GM12878 (cell line): ENCODE data around the gene CBX2. TPM values are rescaled to one million over a fixed set of nuclear protein-coding genes. Genes with fewer than 3 reads are reported as not detected.

Experiments used
- ATAC-seq: fragments of 200-7000 bp; cut with Tn5 transposase; 3 replicates; pipeline ENCODE4 v1.9.1; 2020; ENCODE audit warnings: mild to moderate bottlenecking, moderate library complexity
- BruUV-seq: library from RNA; stranded (reverse); fragments of 400-500 nt; replicated peaks from 2 replicates; lab custom pipeline; 2021; lab: Mats Ljungman, UMichigan
- CTCF ChIA-PET: fragments of 300-600 bp; sonication (Branson Sonifier 250); formaldehyde crosslinking; extraction: SDS; loops from one replicate; lab custom pipeline; 2021; ENCODE audit warnings: inconsistent platforms; lab: Yijun Ruan, JAX
- POLR2A ChIA-PET: fragments of 350-600 bp; formaldehyde crosslinking; extraction: SDS; loops from one replicate; lab custom pipeline; 2021; ENCODE audit warnings: inconsistent platforms; lab: Charles Lee
- RAD21 ChIA-PET: fragments of 300-600 bp; sonication (Branson Sonifier 250); formaldehyde crosslinking; loops from one replicate; lab custom pipeline; 2023; ENCODE audit warnings: antibody characterized with exemption; ENCODE audit not compliant: unreplicated experiment; lab: Charles Lee
- SMC1A ChIA-PET: fragments of 300-600 bp; sonication (Branson Sonifier 250); formaldehyde crosslinking; loops from one replicate; lab custom pipeline; 2023; ENCODE audit not compliant: unreplicated experiment, uncharacterized antibody; lab: Charles Lee
- DNase-seq: peaks from one replicate; pipeline ENCODE4 v3.0.0-alpha.2; 2011; ENCODE audit warnings: low read depth, low spot score
- FAIRE-seq: peaks from 3 replicates; lab custom pipeline; 2011; peaks lifted over from hg19 to GRCh38; lab: Jason Lieb, UNC
- H2AFZ ChIP-seq: 2 replicates; pipeline ENCODE4 v1.6.0; 2011; ENCODE audit warnings: low read depth, low read length, control low read depth; ENCODE audit not compliant: control insufficient read depth
- H3K27ac ChIP-seq: 2 replicates; pipeline ENCODE4 v1.5.1; 2011; ENCODE audit warnings: control low read depth; ENCODE audit not compliant: control insufficient read depth, insufficient read depth
- H3K27me3 ChIP-seq, 2 experiments: replicated peaks in 1 of 2; 2 replicates each; pipeline versions ENCODE4 v1.6.0 to v1.6.1; 2011; ENCODE audit warnings: low read length in 1 of 2; ENCODE audit not compliant: control insufficient read depth in 2 of 2, insufficient read depth in 2 of 2
- H3K36me3 ChIP-seq, 2 experiments: 2 replicates each; pipeline ENCODE4 v1.5.1; 2011; ENCODE audit warnings: low read length in 1 of 2; ENCODE audit not compliant: control insufficient read depth in 2 of 2, insufficient read depth in 2 of 2
- H3K4me1 ChIP-seq: 2 replicates; pipeline ENCODE4 v1.6.1; 2011; ENCODE audit warnings: mild to moderate bottlenecking, low read length, moderate library complexity, mixed read lengths; ENCODE audit not compliant: control insufficient read depth, insufficient read depth
- H3K4me2 ChIP-seq: 2 replicates; pipeline ENCODE4 v1.6.0; 2011; ENCODE audit warnings: control low read depth; ENCODE audit not compliant: control insufficient read depth, insufficient read depth
- H3K4me3 ChIP-seq: fragments of 200-600 bp; sonication (generic); 2 replicates; pipeline ENCODE4 v1.5.1; 2016
- H3K79me2 ChIP-seq: 2 replicates; pipeline ENCODE4 v1.6.0; 2011; ENCODE audit warnings: low read length; ENCODE audit not compliant: control insufficient read depth, insufficient read depth
- H3K9ac ChIP-seq: 2 replicates; pipeline ENCODE4 v1.8.0; 2011; ENCODE audit warnings: low read length, control low read depth, mixed read lengths; ENCODE audit not compliant: control insufficient read depth, insufficient read depth
- H3K9me3 ChIP-seq: replicated peaks from 3 replicates; pipeline ENCODE4 v1.5.1; 2011; ENCODE audit warnings: mild to moderate bottlenecking, low read length; ENCODE audit not compliant: control insufficient read depth, insufficient read depth
- H4K20me1 ChIP-seq: 2 replicates; pipeline ENCODE4 v1.6.0; 2011; ENCODE audit not compliant: control insufficient read depth, insufficient read depth
- BACH1 ChIP-seq: fragments of 450-650 bp; IDR thresholded peaks from 2 replicates; pipeline ENCODE4 v1.6.1; 2017; ENCODE audit warnings: mild to moderate bottlenecking, borderline replicate concordance
- CREB1 ChIP-seq: IDR thresholded peaks from 2 replicates; pipeline ENCODE4 v1.6.1; 2012; ENCODE audit warnings: low read depth, mild to moderate bottlenecking, inconsistent platforms
- DPF2 ChIP-seq: fragments of 450-650 bp; IDR thresholded peaks from 2 replicates; pipeline ENCODE4 v1.6.1; 2017; ENCODE audit warnings: mild to moderate bottlenecking
- ETV6 ChIP-seq, 2 experiments: fragments of 450-650 bp in 1 of 2; IDR thresholded peaks in 1 of 2; conservative IDR thresholded peaks in 1 of 2; 2 replicates each; pipeline ENCODE4 v1.6.1; 2014; ENCODE audit warnings: antibody characterized with exemption in 1 of 2, borderline replicate concordance in 1 of 2, low read depth in 1 of 2, mild to moderate bottlenecking in 1 of 2, moderate library complexity in 1 of 2
- FOS ChIP-seq: IDR thresholded peaks from 3 replicates; pipeline ENCODE4 v1.6.1; 2011; ENCODE audit warnings: borderline replicate concordance; ENCODE audit not compliant: insufficient read length; ENCODE audit errors: extremely low read depth
- HDAC6 ChIP-seq: fragments of 200-600 bp; sonication (generic); IDR thresholded peaks from one replicate; pipeline ENCODE4 v1.8.0; 2017; ENCODE audit warnings: antibody characterized with exemption; ENCODE audit not compliant: unreplicated experiment
- IRF4 ChIP-seq: IDR thresholded peaks from 2 replicates; pipeline ENCODE4 v1.6.1; 2011; ENCODE audit warnings: low read depth, low read length
- JUNB ChIP-seq: IDR thresholded peaks from 2 replicates; pipeline ENCODE4 v1.6.1; 2016; ENCODE audit warnings: antibody characterized with exemption, mild to moderate bottlenecking
- KAT2A ChIP-seq: conservative IDR thresholded peaks from 2 replicates; pipeline ENCODE4 v1.6.1; 2011; ENCODE audit warnings: low read depth, low read length; ENCODE audit not compliant: control insufficient read depth
- NR2F1 ChIP-seq: fragments of 450-650 bp; conservative IDR thresholded peaks from 2 replicates; pipeline ENCODE4 v1.6.1; 2017; ENCODE audit warnings: mild to moderate bottlenecking
- NRF1 ChIP-seq: conservative IDR thresholded peaks from 2 replicates; pipeline ENCODE4 v1.6.1; 2011; ENCODE audit warnings: mild to moderate bottlenecking, low read depth, low read length, improper control_type of control experiment
- RBBP5 ChIP-seq: fragments of 200-600 bp; sonication (generic); conservative IDR thresholded peaks from 2 replicates; pipeline ENCODE4 v1.6.1; 2016
- SREBF1 ChIP-seq: IDR thresholded peaks from 2 replicates; pipeline ENCODE4 v1.6.1; 2012; ENCODE audit warnings: mild to moderate bottlenecking, low read length
- ZNF274 ChIP-seq: IDR thresholded peaks from one replicate; pipeline ENCODE4 v1.8.0; 2011; ENCODE audit not compliant: insufficient read length, insufficient read depth
- ZZZ3 ChIP-seq: IDR thresholded peaks from 2 replicates; pipeline ENCODE4 v1.6.1; 2011; ENCODE audit warnings: low read depth; ENCODE audit not compliant: control insufficient read depth, insufficient read length
- WGBS: methylation state at CpG from one replicate; pipeline ENCODE4 v1.1.6; 2016; ENCODE audit warnings: low lambda C conversion rate; ENCODE audit not compliant: insufficient replicate concordance, insufficient coverage; ENCODE audit errors: missing lambda C conversion rate; 5-methylcytosine and 5-hydroxymethylcytosine counted together
- in situ Hi-C: fragments of 300-500 bp; cut with MboI; formaldehyde crosslinking; loops from 9 replicates; pipeline ENCODE4 v1.14.3; 2018; ENCODE audit warnings: mixed read lengths
- intact Hi-C: fragments of 100-400 bp; cut with micrococcal nuclease; formaldehyde crosslinking; loops from one replicate; pipeline ENCODE4 v1.14.2; 2022; ENCODE audit not compliant: unreplicated experiment
- polyA plus RNA-seq, 11 experiments: library from polyadenylated mRNA; depleted of rRNA in 4 of 11; unstranded in 6 of 11; stranded (reverse) in 5 of 11; fragments of >200 nt; fragmentation: Nextera tagmentation in 4 of 11; fragmentation: Illumina TruSeq in 1 of 11; extraction: Ambion mirVana in 4 of 11; extraction: Trizol in 1 of 11; gene quantifications; 1 replicate in 1 of 11; 2 replicates in 10 of 11; pipeline versions ENCODE4 v1.2.1 to v1.2.3, GENCODE V29; 2011 to 2016; ENCODE audit warnings: inconsistent platforms in 2 of 11, missing spikeins in 2 of 11, low read depth in 1 of 11
- total RNA-seq, 4 experiments: library from RNA; depleted of rRNA in 3 of 4; stranded (reverse); fragments of >200 nt in 3 of 4; fragmentation: Illumina TruSeq in 1 of 4; extraction: Trizol in 1 of 4; gene quantifications; 2 replicates each; pipeline versions ENCODE4 v1.2.1 to v1.2.3, GENCODE V29; 2013 to 2021
- TF ChIP-seq, protein P1 (sequence below): IDR thresholded peaks from 2 replicates; pipeline ENCODE4 v1.6.1; 2011; ENCODE audit warnings: low read depth, mild to moderate bottlenecking, low read length, moderate library complexity, borderline replicate concordance; ENCODE audit errors: extremely low read depth
- TF ChIP-seq, protein P2 (sequence below): IDR thresholded peaks from 2 replicates; pipeline ENCODE4 v1.6.1; 2011; ENCODE audit warnings: mild to moderate bottlenecking, low read depth, low read length, moderate library complexity; ENCODE audit not compliant: insufficient replicate concordance
- TF ChIP-seq, protein P3 (sequence below): fragments of 450-650 bp; formaldehyde crosslinking; IDR thresholded peaks from 2 replicates; pipeline ENCODE4 v1.5.0; 2022; ENCODE audit warnings: mild to moderate bottlenecking, missing genetic modification characterization
- TF ChIP-seq, protein P4 (sequence below): fragments of 150-350 bp; IDR thresholded peaks from 2 replicates; pipeline ENCODE4 v1.6.1; 2014; ENCODE audit warnings: mild to moderate bottlenecking, low read depth, low read length

The CBX2 gene
- total and polyA plus RNA-seq, 10 of the 15 experiments (the other 5 are each of a cell fraction or from before 2014, with no cell fraction given) = 0.35 to 7.5 (median 4.2) TPM

DNA sequence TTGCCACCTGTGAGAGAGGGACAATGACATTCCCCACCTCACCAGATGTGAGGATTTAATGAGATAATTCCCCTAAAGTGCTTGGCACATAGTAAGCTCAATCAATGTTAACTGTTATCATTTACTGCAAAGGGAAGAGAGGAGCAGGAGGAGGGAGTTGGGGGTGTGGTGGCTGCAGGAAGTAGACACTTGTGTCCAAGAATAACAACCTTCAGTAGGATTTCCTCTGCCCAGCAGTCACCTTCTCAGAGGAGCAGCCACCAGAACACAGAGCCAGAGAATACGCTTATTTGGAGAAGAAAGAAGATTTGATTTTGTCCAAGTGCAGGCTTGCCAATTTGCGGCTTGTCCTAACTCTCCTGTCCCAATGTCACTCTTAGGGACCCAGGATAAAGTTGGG is 51.1 kb downstream of the CBX2 start:
- intact Hi-C loops (no loop called here), in situ Hi-C loops (no loop called here)
- no peak for FAIRE-seq
- RAD21 ChIA-PET = no interaction called here
- no peak overlapping the region for H3K27ac ChIP-seq
- H3K36me3 ChIP-seq = peaks cover 0 to 3% of the 10 kb centered on the region in 2 experiments; a peak in 2 of 4 replicates
- no peaks in the 10 kb centered on the region; the same call in 1 of the 2 replicates for H4K20me1 ChIP-seq
- no peaks in the 10 kb centered on the region for H3K79me2 ChIP-seq
- CTCF ChIA-PET = no interaction called here
- POLR2A ChIA-PET = no interaction called here
- SMC1A ChIA-PET = no interaction called here
- H3K4me3 ChIP-seq = no peak overlapping the region
- DNase-seq = no peak
- no peaks in the 10 kb centered on the region for H3K27me3 ChIP-seq
- BruUV-seq = no TSS peak
- TF ChIP-seq, protein P1, sequence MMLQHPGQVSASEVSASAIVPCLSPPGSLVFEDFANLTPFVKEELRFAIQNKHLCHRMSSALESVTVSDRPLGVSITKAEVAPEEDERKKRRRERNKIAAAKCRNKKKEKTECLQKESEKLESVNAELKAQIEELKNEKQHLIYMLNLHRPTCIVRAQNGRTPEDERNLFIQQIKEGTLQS = no peak
- no peak for TF ChIP-seq DPF2
- TF ChIP-seq BACH1 = no peak
- no peak for TF ChIP-seq JUNB
- TF ChIP-seq, protein P2, sequence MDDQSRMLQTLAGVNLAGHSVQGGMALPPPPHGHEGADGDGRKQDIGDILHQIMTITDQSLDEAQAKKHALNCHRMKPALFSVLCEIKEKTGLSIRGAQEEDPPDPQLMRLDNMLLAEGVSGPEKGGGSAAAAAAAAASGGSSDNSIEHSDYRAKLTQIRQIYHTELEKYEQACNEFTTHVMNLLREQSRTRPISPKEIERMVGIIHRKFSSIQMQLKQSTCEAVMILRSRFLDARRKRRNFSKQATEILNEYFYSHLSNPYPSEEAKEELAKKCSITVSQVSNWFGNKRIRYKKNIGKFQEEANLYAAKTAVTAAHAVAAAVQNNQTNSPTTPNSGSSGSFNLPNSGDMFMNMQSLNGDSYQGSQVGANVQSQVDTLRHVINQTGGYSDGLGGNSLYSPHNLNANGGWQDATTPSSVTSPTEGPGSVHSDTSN = no peak
- no peak for TF ChIP-seq NR2F1
- no peak for TF ChIP-seq ETV6 (conservative IDR thresholded peaks at IDR 0.05 in 1 of 2, IDR thresholded peaks at IDR 0.05 in 1 of 2; ENCODE audit: borderline replicate concordance in 1 of 2, low read depth in 1 of 2)
- TF ChIP-seq, protein P3, sequence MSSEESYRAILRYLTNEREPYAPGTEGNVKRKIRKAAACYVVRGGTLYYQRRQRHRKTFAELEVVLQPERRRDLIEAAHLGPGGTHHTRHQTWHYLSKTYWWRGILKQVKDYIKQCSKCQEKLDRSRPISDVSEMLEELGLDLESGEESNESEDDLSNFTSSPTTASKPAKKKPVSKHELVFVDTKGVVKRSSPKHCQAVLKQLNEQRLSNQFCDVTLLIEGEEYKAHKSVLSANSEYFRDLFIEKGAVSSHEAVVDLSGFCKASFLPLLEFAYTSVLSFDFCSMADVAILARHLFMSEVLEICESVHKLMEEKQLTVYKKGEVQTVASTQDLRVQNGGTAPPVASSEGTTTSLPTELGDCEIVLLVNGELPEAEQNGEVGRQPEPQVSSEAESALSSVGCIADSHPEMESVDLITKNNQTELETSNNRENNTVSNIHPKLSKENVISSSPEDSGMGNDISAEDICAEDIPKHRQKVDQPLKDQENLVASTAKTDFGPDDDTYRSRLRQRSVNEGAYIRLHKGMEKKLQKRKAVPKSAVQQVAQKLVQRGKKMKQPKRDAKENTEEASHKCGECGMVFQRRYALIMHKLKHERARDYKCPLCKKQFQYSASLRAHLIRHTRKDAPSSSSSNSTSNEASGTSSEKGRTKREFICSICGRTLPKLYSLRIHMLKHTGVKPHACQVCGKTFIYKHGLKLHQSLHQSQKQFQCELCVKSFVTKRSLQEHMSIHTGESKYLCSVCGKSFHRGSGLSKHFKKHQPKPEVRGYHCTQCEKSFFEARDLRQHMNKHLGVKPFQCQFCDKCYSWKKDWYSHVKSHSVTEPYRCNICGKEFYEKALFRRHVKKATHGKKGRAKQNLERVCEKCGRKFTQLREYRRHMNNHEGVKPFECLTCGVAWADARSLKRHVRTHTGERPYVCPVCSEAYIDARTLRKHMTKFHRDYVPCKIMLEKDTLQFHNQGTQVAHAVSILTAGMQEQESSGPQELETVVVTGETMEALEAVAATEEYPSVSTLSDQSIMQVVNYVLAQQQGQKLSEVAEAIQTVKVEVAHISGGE = no peak
- TF ChIP-seq HDAC6 = no peak
- no peak for TF ChIP-seq ZZZ3
- TF ChIP-seq NRF1 = no peak
- TF ChIP-seq SREBF1 = no peak
- TF ChIP-seq ZNF274 = no peak
- no peak for TF ChIP-seq IRF4
- TF ChIP-seq CREB1 = no peak
- TF ChIP-seq, protein P4, sequence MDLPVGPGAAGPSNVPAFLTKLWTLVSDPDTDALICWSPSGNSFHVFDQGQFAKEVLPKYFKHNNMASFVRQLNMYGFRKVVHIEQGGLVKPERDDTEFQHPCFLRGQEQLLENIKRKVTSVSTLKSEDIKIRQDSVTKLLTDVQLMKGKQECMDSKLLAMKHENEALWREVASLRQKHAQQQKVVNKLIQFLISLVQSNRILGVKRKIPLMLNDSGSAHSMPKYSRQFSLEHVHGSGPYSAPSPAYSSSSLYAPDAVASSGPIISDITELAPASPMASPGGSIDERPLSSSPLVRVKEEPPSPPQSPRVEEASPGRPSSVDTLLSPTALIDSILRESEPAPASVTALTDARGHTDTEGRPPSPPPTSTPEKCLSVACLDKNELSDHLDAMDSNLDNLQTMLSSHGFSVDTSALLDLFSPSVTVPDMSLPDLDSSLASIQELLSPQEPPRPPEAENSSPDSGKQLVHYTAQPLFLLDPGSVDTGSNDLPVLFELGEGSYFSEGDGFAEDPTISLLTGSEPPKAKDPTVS = no peak
- TF ChIP-seq KAT2A = no peak
- TF ChIP-seq FOS = no peak
- no peak for TF ChIP-seq RBBP5
- WGBS = 100% methylated on average over 2 of the region's 2 CpGs
- peaks cover 4% of the 10 kb centered on the region; the same call in 1 of the 2 replicates for H3K4me1 ChIP-seq
- ATAC-seq = no peak
- no peak overlapping the region for H2AFZ ChIP-seq
- H3K9me3 ChIP-seq = no peaks in the 10 kb centered on the region
- no peak overlapping the region for H3K4me2 ChIP-seq
- H3K9ac ChIP-seq = no peak overlapping the region
